BLaER1 treated with 17β-estradiol and CSF1 and Interleukin-3, amounts not matched to agents 10 nM and 100 nM (cell line): Measurements from ENCODE around the gene TUT1.
"Not testable (repeated sequence)": the region's sequence is repeated elsewhere in the genome, so short reads cannot be mapped to it uniquely, and the experiment has no call there.

ENCODE experiments used
- H3K27ac ChIP-seq, 11 experiments: shearing (Covaris generic); formaldehyde crosslinking; 2 replicates each; pipeline ENCODE4 v1.8.1; 2022
- H3K27me3 ChIP-seq, 11 experiments: shearing (Covaris generic); formaldehyde crosslinking; 2 replicates each; pipeline ENCODE4 v1.8.1; 2022
- H3K36me3 ChIP-seq, 11 experiments: shearing (Covaris generic); formaldehyde crosslinking; 2 replicates each; pipeline ENCODE4 v1.8.1; 2022
- H3K4me1 ChIP-seq, 10 experiments: shearing (Covaris generic); formaldehyde crosslinking; 2 replicates each; pipeline ENCODE4 v1.8.1; 2022
- H3K4me2 ChIP-seq, 11 experiments: shearing (Covaris generic); formaldehyde crosslinking; 2 replicates each; pipeline ENCODE4 v1.8.1; 2022
- H3K4me3 ChIP-seq, 10 experiments: shearing (Covaris generic); formaldehyde crosslinking; 2 replicates each; pipeline ENCODE4 v1.8.1; 2022
- H3K9ac ChIP-seq, 11 experiments: shearing (Covaris generic); formaldehyde crosslinking; 2 replicates each; pipeline ENCODE4 v1.8.1; 2022
- H3K9me3 ChIP-seq, 11 experiments: shearing (Covaris generic); formaldehyde crosslinking; replicated peaks in 1 of 11; 2 replicates each; pipeline ENCODE4 v1.8.1; 2022
- H4K20me1 ChIP-seq, 11 experiments: shearing (Covaris generic); formaldehyde crosslinking; 2 replicates each; pipeline ENCODE4 v1.8.1; 2022
- Cebpa-rat ChIP-seq, 11 experiments: shearing (Covaris generic); IDR thresholded peaks; 2 replicates each; pipeline ENCODE4 v1.8.1; 2022

TUT1 gene

GRCh38 chr11:62553080-62553838, 38.1 kb downstream of the TUT1 start:
- peaks cover 0 to 57% (median 12%) of the 10 kb centered on the region in 11 experiments; a peak in 13 of 22 replicates for H4K20me1 ChIP-seq
- peaks cover 3 to 24% (median 15%) of the 10 kb centered on the region in 11 experiments; a peak in 21 of 22 replicates for H3K27me3 ChIP-seq
- H3K9me3 ChIP-seq = no peaks in the 10 kb centered on the region
- H3K27ac ChIP-seq = peak overlapping the region; percentile 1 to 98 (median 91); a peak in 20 of 22 replicates
- peaks cover 2 to 28% (median 11%) of the 10 kb centered on the region in 11 experiments; a peak in 20 of 22 replicates for H3K36me3 ChIP-seq
- H3K4me1 ChIP-seq = peaks cover 81 to 89% (median 83%) of the 10 kb centered on the region in 10 experiments
- peak overlapping the region; percentile 20 to 86 (median 60); a peak in 21 of 22 replicates for H3K9ac ChIP-seq
- TF ChIP-seq Cebpa-rat (IDR thresholded peaks at IDR 0.05) = no peak
- H3K4me2 ChIP-seq = peak overlapping the region; percentile 84 to 96 (median 90)
- H3K4me3 ChIP-seq = peak overlapping the region in 5 of 10 experiments; percentile 4 to 54 (median 21); a peak in 7 of 20 replicates

- H3K36me3 ChIP-seq = peaks cover 0 to 21% (median 5%) of the 10 kb centered on the region in 11 experiments; a peak in 16 of 22 replicates
- TF ChIP-seq Cebpa-rat (IDR thresholded peaks at IDR 0.05) = peak in 1 of 11 experiments; percentile 59; a peak in 1 of 22 replicates
- H3K4me2 ChIP-seq = peak overlapping the region; percentile 84 to 96 (median 90)
- peaks cover 10 to 31% (median 22%) of the 10 kb centered on the region in 11 experiments for H3K27me3 ChIP-seq
- H3K9me3 ChIP-seq = no peaks in the 10 kb centered on the region
- H4K20me1 ChIP-seq = peaks cover 0 to 54% (median 11%) of the 10 kb centered on the region in 11 experiments; a peak in 13 of 22 replicates
- H3K27ac ChIP-seq = peak overlapping the region; percentile 1 to 98 (median 91); a peak in 18 of 22 replicates
- H3K4me1 ChIP-seq = peaks cover 74 to 88% (median 77%) of the 10 kb centered on the region in 10 experiments
- peak overlapping the region; percentile 20 to 86 (median 60); a peak in 20 of 22 replicates for H3K9ac ChIP-seq
- H3K4me3 ChIP-seq = peak overlapping the region in 5 of 10 experiments; percentile 4 to 54 (median 21); a peak in 7 of 20 replicates
These were observed 38.7 kb downstream of the TUT1 start for GRCh38 chr11:62552485-62553079.

GRCh38 chr11:62550478-62550877, 40.8 kb downstream of the TUT1 start:
- not testable (repeated sequence) for H3K4me3 ChIP-seq, H3K9me3 ChIP-seq, H3K9ac ChIP-seq
- Histone ChIP-seq H3K27me3 (peaks cover 16 to 52% (median 43%) of the 10 kb centered on the region in 11 experiments), H4K20me1 (peaks cover 0 to 49% (median 2%) of the 10 kb centered on the region in 11 experiments; a peak in 12 of 22 replicates), H3K27ac (peak overlapping the region in 2 of 11 experiments; percentile 97 to 98; a peak in 2 of 22 replicates), H3K4me2 (peak overlapping the region; percentile 84 to 96 (median 90); a peak in 18 of 22 replicates), H3K4me1 (peaks cover 64 to 74% (median 67%) of the 10 kb centered on the region in 10 experiments), H3K36me3 (peaks cover 0 to 13% (median 0%) of the 10 kb centered on the region in 11 experiments; a peak in 2 of 22 replicates)

- no peaks in the 10 kb centered on the region for H3K36me3 ChIP-seq
- peaks cover 0 to 44% (median 17%) of the 10 kb centered on the region in 11 experiments; a peak in 14 of 22 replicates for H4K20me1 ChIP-seq
- TF ChIP-seq Cebpa-rat (IDR thresholded peaks at IDR 0.05) = no peak
- no peak overlapping the region for H3K4me3 ChIP-seq
- peaks cover 49 to 74% (median 64%) of the 10 kb centered on the region in 10 experiments for H3K4me1 ChIP-seq
- H3K9ac ChIP-seq = no peak overlapping the region
- no peak overlapping the region for H3K27ac ChIP-seq
- no peaks in the 10 kb centered on the region for H3K9me3 ChIP-seq
- peaks cover 16 to 70% (median 60%) of the 10 kb centered on the region in 11 experiments for H3K27me3 ChIP-seq
- H3K4me2 ChIP-seq = no peak overlapping the region; a peak in 2 of 22 replicates
These were observed 42.6 kb downstream of the TUT1 start for GRCh38 chr11:62548545-62549335.

GRCh38 chr11:62547691-62548281, 43.5 kb downstream of the TUT1 start:
- Histone ChIP-seq H3K27ac (no peak overlapping the region), H3K4me3 (peak overlapping the region in 2 of 10 experiments; percentile 92 to 95; a peak in 1 of 20 replicates), H3K9me3 (no peaks in the 10 kb centered on the region), H3K9ac (peak overlapping the region in 1 of 11 experiments; percentile 93; a peak in 1 of 22 replicates), H4K20me1 (peaks cover 0 to 48% (median 25%) of the 10 kb centered on the region in 11 experiments; a peak in 13 of 22 replicates), H3K36me3 (no peaks in the 10 kb centered on the region), H3K4me2 (peak overlapping the region in 5 of 11 experiments; percentile 18 to 100 (median 94); a peak in 8 of 22 replicates), H3K4me1 (peaks cover 49 to 74% (median 64%) of the 10 kb centered on the region in 10 experiments), H3K27me3 (peaks cover 16 to 77% (median 70%) of the 10 kb centered on the region in 11 experiments)
- TF ChIP-seq Cebpa-rat (IDR thresholded peaks at IDR 0.05) = no peak

GRCh38 chr11:62546929-62547625, 44.2 kb downstream of the TUT1 start:
- Histone ChIP-seq H3K4me1 (peaks cover 48 to 74% (median 63%) of the 10 kb centered on the region in 10 experiments), H3K9ac (peak overlapping the region in 5 of 11 experiments; percentile 39 to 96 (median 89); a peak in 8 of 22 replicates), H4K20me1 (peaks cover 0 to 47% (median 25%) of the 10 kb centered on the region in 11 experiments; a peak in 14 of 22 replicates), H3K4me3 (peak overlapping the region in 9 of 10 experiments; percentile 59 to 95 (median 76); a peak in 14 of 20 replicates), H3K36me3 (no peaks in the 10 kb centered on the region), H3K4me2 (peak overlapping the region; percentile 80 to 100 (median 96); a peak in 19 of 22 replicates), H3K27ac (peak overlapping the region in 1 of 11 experiments; percentile 26; a peak in 3 of 22 replicates), H3K9me3 (no peaks in the 10 kb centered on the region), H3K27me3 (peaks cover 16 to 77% (median 72%) of the 10 kb centered on the region in 11 experiments)
- no peak for TF ChIP-seq Cebpa-rat (IDR thresholded peaks at IDR 0.05)

GRCh38 chr11:62546244-62546928, 44.9 kb downstream of the TUT1 start, which contains the start of gene AHNAK:
Gene AHNAK (minus strand): TSS chr11:62546806. CDS start chr11:62536098, 10,708 bp downstream.
- TF ChIP-seq Cebpa-rat (IDR thresholded peaks at IDR 0.05) = no peak
- Histone ChIP-seq H3K4me2 (peak within 1 kb of the TSS; percentile 82 to 100 (median 96)), H3K9me3 (no peaks in the 10 kb centered on the region), H3K9ac (peak within 1 kb of the TSS; percentile 56 to 96 (median 68)), H3K36me3 (no peaks in the 10 kb centered on the region), H3K4me1 (peaks cover 48 to 74% (median 63%) of the 10 kb centered on the region in 10 experiments), H3K27me3 (peaks cover 16 to 77% (median 72%) of the 10 kb centered on the region in 11 experiments), H3K27ac (peak within 1 kb of the TSS in 6 of 11 experiments; percentile 42 to 84 (median 80); a peak in 11 of 22 replicates), H3K4me3 (peak within 1 kb of the TSS; percentile 46 to 95 (median 71)), H4K20me1 (peaks cover 0 to 41% (median 29%) of the 10 kb centered on the region in 11 experiments; a peak in 14 of 22 replicates)
